OCI-LY7 (cell line): ENCODE measurements around the gene MTNR1B.

Experiments
- CTCF ChIP-seq: fragments of 200-600 bp; sonication (generic); conservative IDR thresholded peaks from 2 replicates; pipeline ENCODE4 v1.5.1; 2014; ENCODE audit warnings: mild to moderate bottlenecking, antibody characterized with exemption, low read length, moderate library complexity, mixed read lengths
- EZH2phosphoT487 ChIP-seq: fragments of 200-600 bp; sonication (generic); IDR thresholded peaks from 2 replicates; pipeline ENCODE4 v1.6.1; 2018; ENCODE audit warnings: low read depth, borderline replicate concordance, mild to moderate bottlenecking, mixed run types, antibody characterized with exemption, low read length, moderate library complexity, mixed read lengths

DNA sequence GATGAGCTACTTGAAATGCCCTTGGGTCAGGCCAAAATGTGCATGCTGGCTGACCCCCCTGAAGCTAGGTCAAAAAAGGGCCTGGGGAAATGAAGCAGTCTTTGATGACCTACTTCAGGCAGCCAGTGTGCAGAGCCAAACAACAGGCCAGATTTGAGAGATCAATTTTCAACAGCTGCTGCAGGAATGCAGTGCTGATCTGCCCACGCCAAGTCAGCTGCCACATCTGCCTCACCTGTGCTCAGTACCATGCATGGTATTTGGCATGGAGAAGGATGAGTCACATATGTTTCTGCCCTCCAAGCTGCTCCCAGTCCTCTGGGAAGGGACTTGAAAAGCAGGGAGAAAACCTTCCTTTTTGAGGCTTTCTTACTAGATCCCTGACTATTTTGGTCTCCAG lies 35.8 kb downstream of the MTNR1B start:
- TF ChIP-seq CTCF (no peak), EZH2phosphoT487 (no peak)
